SKM-1 (cell line): ENCODE data around the gene TAF12.
"Not testable (repeated sequence)": the region's sequence is repeated elsewhere in the genome, so short reads cannot be mapped to it uniquely, and the experiment has no call there.

Source experiments
- DNase-seq: peaks from one replicate; lab custom pipeline; 2025; ENCODE audit not compliant: unreplicated experiment; lab: John Stamatoyannopoulos, UW

TAF12 gene

DNA sequence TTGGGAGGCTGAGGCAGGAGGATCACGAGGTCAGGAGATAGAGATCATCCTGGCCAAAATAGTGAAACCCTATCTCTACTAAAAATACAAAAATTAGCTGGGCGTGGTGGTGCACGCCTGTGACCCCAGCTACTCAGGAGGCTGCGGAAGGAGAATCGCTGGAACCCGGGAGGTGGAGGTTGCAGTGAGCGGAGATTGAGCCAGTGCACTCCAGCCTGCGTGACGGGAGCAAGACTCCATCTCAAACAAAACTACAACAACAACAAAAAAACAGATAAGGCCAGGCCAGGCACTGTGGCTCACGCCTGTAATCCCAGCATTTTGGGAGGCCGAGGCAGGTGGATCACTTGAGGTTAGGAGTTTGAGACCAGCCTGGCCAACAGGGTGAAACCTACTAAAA, 2.5 kb upstream of the TAF12 start:
- DNase-seq, result not testable (repeated sequence)

DNA sequence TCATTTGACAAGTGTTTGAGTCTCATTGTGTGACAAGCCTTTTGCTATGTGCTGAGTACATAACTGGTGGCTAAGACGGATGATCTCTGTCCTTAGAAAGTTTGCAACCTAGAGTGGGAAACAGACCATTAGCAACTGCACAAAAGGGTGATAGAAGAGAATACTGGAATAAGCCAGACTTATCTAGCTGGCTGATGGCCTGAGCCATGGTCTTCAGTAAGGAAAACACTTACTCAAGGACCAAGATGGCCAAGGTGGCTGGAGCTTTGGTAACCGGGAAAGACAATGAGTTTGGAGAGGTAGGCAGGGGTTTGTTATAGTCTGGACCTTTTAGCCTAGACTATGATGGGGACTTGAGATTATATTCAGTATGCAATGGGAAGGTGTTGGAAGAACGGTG, 1.6 kb upstream of the TAF12 start:
- DNase-seq, result no peak

DNA sequence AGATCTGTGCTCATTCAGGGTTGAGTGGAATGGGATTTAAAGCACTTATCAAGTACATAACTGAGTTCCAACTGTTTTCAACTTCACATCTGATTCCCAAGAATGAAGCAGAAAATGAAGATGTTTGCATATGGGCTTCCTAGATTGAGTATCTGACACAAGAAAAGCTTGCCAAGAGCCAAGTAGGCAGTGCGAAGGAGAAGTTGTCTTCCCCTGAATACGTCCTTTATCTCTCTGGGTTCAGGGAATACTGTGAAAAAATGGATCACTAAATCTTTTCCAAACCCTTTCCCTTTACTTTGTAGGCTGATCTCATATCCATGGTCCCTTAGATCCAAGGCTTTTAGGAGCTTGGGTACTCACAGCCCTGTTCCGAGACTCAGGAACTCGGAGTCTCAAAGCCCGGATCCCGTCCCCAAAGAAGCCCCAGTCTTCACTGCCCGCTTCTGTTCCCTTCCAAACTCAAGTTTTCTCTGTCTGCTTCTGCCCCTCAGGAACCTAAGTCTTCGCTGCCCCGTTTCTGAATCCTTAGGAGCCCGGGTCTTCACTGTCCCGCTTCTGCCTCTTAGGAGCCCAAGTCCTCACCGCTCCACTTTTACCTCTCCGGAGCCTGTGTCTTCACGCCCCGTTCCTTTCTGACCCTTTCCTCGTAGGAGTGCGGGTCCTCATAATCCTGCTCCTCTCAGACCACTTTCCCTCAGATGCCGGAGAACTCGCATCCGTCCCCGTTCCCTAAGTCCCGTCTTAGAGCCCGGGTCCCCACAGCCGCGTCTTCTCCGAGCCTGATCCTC, 616 bp downstream of the TAF12 start:
- DNase-seq, result no peak

DNA sequence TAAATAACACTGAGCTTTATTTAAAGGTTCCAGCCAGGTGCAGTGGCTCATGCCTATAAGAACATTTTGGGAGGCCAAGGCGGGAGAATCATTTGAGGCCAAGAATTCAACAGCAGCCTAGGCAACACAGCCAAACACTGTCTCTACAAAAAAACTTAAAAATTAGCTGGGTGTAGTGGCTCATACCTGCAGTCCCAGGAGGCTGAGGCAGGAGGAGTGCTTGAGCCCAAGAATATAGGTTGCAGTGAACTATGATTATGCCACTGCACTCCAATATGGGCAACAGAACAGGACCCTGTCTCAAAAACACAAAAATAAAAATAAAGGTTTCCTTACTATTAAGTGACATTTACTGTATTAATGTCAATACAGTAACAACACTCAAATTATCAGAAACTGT, 2.1 kb downstream of the TAF12 start:
- no peak for DNase-seq

DNA sequence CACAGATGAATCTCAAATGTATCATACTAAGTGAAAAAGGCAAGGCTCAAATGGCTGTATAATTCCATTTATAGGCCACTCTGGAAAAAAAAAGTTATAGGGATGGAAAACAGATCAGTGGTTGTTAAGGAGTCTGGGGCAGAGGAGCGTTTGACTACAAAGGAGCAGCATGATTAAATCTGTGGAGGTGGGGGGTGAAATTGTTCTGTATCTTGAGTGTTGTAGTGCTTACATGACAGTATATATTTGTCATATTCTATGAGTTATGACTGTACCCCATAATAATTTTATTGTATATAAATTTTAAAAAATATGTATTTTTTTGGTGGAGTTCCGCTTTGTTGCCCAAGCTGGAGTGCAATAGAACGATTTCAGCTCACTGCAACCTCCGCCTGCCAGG, 10.3 kb downstream of the TAF12 start:
- no peak for DNase-seq

DNA sequence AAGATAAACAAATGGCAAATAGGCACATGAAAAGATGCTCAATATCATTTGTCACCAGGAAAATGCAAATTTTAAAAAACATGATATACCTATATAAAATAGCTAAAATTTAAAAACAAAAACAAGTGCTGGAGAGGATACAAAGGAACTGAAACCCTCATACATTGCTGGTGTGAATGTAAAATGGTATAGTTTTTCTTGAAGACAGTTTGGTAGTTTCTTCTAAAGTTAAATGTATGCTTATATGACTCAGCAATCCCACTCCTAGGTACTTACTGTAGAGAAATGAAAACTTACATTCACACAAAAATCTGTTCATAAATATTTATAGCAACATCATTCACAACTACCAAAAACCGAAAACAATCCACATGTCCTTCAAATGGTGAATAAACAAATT, 11.2 kb downstream of the TAF12 start:
- no peak for DNase-seq

DNA sequence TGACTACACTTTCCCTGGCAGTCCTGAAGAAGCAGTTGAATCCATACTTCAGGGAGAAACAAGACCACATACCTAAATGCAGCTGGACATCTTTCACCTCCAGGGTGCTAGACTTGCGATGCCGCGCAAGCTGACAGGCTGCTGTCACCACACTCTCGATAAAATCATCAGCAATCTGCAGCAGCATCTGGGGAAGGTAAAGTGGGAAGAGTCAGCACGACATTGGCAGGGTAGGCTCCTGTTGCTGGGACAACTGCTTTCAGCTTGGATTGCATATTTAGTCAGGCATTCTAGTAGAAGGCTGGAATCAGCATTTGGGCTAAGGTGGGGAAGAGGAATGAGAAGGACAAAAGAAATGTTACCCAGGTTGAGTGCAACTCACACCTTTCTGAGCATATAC, 29.7 kb downstream of the TAF12 start:
- no peak for DNase-seq

DNA sequence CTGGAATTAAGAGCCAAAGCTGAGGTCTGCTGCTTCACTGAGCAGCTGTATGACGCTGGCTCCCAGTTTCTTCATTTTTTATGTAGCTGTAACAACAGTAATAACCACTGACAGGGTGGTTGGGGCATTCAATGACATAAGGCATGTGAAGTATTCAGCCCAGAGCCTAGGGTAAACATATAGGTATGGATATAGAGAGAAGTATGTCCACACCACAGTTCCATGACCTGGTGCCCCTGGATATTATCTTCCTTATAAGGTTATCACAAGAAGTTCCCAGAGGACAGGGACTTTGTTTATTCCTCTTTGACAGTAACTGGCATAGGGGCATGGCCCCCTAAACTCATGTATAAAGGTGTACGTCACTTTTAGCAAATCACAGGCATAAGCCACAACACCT, 36.1 kb downstream of the TAF12 start:
- no peak for DNase-seq

DNA sequence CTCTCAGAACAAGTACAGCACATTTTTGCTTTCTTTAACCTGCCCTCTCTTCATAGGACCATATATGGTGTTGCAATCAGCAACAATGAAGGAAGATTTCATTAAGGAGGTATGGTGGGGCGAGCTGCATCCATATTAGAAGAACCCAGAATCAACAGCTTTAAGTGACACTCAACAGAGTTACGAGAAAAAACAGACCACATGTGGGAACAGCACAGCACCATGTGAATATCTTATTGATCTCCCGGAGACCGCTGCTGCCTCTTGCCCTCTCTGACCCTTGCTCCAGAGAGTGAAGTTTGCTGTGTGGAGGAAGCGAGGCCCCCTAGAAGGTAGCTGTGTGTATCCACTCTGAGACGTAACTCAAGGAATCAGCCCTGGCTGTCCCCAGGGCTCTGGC, 37.9 kb downstream of the TAF12 start:
- no peak for DNase-seq

DNA sequence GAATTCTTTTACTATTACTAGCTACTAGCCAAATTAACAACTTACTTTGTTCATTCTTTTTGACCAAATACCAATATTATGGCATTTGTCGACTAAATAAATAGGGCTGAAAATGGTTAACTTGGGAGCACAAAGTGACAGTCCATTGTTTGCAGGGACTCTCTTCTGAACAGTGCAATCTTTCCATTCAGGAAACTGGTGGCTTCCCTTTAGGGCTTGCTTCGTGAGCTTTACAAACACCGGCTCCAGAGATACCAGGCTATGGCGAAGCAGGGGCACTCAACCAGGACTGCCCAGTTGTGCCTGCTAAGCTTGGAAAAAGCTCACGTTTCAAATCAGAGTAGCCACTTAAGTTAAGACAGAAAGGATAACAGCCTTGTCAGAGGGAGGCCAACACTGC, 38.5 kb downstream of the TAF12 start:
- no peak for DNase-seq

DNA sequence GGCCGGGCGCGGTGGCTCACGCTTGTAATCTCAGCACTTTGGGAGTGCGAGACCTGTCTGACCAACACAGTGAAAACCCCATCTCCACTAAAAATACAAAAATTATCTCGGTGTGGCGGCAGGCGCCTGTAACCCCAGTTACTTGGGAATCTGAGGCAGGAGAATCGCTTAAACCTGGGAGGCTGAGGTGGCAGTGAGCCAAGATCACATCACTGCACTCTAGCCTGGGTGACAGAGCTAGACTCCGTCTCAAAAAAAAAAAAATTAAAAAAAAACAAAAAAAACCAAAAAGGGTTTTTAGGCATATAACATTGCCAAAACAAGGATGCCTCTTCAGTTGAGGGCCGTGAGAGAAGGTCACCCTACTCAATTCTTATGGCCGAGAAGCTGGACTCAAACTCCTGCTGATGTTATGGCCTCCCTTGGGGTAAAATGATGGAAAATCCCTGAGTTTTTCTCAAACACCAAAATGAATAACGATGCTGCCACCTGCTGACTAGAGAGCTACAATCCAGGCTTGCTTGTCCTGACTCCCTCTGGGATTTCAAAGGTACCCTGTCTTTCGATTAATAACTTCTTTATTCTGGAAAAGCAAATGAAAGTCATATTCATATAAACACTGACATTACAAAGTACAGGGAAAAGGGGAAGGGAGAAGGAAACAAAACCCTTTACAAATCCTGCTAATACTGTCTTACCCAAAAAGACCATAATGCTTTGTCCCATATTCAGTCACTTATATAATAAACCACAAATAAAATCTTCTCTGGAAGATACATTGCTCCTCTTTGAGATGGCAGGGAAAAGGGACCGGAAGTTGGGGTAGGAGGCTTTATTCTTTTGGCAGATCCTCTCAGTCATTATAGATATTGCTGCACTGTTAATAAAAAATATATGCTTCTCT, 40.1 kb downstream of the TAF12 start:
- DNase-seq, result peak; percentile 30

DNA sequence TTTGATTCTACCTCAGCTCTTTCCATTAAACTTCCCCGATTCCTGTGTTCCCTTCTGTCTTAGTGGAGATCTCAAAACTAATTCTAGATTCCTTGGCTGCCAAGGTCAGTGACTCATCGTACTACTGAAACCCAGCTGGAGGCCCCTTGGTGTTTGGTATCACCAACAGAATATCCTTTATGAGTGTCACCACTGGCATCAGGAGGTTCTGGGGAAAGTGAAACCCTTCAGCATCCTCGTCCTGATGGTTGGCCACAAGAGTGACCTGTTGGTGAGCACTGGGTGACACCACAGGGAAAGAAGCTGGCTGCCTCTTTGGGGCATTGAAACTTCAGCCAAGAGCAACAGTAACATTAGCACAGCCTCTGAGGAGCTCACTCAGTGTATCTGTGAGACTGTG, 41.2 kb downstream of the TAF12 start:
- no peak for DNase-seq

DNA sequence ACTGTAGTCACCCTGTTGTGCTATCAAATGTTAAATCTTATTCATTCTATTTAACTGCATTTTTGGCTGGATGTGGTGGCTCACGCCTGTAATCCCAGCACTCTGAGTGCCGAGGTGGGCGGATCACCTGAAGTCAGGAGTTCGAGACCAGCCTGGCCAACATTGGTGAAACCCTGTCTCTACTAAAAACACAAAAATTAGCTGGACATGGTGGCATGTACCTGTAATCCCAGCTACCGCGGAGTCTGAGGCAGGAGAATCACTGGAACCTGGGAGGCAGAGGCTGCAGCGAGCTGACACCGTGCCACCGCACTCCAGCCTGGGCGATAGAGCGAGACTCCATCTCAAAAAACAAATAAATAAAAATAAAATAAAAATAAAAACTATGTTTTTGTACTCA, 46.6 kb downstream of the TAF12 start:
- DNase-seq, result not testable (repeated sequence)

DNA sequence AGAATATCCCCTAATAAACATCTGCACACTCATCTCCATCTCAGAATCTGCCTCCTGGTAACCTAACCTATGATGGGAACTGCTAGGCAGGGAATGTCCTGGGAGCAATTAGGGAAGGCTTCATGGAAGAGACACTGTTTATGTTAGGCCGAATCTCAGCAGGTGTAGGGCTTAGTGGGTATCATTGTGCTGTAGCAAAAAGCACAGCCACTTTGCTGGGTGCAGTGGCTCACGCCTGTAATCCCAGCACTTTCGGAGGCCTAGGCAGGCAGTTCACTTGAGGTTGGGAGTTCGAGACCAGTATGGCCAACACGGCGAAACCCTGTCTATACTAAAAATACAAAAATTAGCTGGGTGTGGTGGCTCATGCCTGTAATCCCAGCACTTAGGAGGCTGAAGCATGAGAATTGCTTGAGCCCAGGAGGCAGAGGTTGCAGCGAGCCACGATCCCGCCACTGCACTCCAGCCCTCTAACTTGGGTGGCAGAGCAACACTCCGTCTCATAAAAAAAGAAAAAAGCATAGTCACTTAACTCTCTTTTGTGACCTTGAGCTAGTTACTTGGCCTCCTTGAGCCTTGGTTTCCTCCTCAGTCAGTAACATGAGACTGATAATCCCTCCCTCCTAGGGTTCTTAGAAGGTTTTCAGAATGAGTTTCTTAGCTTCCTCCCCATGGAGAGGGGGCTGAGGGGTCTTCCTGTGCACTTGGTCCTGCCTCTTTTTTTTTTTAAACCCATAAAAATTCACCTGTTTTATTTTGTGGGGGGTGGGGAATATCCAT, 47.3 kb downstream of the TAF12 start:
- no peak for DNase-seq

DNA sequence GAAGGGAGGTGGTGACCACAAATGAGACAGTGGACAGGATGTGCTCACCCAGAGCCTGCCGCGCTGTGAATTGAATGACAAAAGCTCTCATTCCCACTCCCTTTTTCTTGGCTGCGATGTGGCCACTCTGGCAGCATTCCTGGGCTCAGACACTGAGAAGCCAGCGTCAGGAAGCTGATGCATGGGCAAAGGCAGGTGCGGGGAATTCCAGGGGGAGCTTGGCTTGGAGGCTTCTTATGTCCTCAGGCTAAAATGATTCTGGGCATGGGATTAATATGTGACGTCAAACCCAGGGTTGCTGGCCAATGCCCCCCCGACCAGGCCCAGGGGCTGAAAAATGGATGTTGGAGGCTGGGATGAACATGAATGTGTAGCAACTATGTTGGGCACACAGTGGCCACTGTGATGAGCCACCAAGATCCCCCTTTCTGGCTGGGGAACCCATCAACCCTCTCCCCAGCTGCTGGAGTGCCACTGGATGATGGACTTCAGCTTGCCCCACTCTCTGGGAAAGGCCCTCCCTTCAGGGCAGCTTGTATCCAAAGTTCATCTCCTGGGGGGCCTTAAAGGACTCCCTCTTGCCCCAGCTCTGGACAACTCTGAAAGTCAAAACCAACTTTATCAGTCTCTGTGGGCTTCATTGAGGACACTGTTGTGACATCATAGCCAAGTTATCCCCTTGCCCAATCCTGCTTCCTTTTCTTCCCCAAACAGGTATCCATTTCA, 48.0 kb downstream of the TAF12 start:
- DNase-seq, result not testable (repeated sequence)

DNA sequence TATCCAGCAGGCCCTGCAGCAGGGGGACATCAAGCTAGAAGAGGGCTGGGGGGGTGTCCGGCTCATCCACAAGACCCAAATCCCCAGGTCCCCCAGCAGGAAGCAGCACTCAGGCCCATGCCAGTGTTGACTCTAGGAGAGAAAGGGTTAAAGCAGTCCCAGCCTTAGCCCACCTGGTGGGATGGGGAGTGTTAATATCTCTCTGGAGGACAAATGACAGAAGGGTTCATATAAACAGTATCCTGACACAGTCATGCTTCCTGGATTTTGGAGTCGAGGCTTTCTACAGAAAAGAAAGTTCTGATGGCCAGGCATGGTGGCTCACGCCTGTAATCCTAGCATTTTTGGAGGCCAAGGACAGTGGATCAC, 48.9 kb downstream of the TAF12 start:
- DNase-seq, result not testable (repeated sequence)

DNA sequence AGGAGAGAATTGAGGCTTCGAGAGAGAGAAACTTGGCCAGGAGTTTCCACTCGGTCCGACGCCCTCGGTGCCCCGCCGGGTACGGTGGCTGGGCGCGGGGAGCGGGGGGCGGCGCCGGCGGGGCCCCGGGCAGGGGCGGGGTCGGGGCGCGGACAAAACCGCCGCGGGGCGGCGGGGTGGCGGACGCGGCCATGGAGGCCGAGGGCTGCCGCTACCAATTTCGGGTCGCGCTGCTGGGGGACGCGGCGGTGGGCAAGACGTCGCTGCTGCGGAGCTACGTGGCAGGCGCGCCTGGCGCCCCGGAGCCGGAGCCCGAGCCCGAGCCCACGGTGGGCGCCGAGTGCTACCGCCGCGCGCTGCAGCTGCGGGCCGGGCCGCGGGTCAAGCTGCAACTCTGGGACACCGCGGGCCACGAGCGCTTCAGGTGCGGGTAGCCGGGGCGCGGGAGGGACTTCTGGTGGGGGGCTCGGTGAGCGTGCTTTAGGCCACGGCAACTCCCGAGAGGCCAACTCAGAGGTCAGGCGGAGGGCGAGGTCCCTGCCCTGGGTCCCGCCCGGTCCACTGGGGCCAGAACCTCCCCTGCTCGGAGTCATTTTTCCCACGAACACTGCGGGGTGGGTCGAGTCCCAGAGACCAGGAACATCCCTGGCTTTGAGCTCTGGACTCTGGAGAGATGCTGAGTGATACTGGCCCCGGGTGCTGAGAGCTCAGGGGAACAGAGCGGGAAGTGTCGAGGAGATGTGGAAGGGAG, 50.4 kb downstream of the TAF12 start:
- no peak for DNase-seq

DNA sequence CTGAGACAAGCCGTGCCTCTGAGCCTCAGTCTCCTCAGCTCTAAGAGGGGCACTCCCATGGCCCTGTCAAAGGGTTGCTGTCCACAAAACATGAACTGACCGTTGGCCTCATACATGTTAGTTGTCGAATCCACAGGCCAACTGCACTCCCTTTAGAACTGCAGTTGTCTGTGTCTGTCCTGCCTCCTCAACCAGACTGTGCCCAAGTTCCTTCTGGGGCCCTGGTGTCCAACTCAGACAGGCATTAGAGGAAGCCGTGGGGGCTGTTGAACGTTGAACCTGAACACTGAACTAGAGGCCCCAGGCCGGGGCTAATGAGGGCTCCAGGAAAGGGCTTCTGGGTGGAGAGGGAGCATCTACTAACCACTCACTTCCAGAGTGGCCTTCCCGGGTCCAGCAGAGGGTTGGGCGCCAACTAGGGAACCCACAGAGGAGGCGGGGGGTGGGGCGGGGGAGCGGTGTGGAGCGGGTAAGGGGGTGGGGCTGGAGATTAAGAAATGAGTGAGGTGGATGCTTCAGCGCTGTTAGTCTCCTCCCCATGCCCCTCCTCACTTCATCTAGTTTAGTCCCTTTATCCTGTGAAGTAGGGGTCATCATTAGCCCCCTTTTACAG, 51.1 kb downstream of the TAF12 start, which contains the start of gene RAB42:
RAB42 (plus strand) TSS at position 558 of the 613 bp plus-strand sequence. CDS start 247 bp downstream, outside the sequence.
- peak; percentile 74 for DNase-seq

DNA sequence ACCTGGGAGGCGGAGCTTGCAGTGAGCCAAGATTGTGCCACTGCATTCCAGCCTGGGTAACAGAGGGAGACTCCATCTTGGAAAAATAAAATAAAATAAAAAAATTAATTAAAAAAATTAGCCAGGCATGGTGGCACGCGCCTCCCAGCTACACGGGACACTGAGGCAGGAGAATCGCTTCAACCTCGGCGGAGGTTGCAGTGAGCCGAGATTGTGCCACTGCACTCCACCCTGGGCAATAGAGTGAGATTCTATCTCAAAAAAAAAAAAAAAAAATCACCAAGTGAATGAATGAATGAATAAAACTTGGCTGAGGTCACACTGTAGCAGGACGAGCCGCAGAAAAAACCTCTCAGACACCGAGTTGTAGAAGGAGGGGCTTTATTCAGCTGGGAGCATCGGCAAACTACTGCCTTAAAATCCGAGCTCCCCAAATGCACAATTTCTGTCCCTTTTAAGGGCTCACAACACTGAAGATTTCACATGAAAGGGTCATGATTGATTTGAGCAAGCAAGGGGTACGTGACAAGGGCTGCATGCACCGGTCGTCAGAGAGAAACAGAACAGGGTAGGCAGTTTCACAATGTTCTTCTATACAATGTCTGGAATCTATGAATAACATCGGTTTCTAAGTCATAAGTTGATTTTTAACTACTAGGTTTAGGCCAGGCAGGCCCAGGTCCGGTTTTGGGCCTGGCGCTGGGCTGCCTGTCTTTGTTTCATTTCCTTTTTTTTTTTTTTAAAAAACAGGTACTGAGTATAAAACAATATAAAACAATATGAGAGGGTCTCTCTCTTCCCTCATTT, 56.1 kb downstream of the TAF12 start:
- DNase-seq, result not testable (repeated sequence)
